ENCODE measurements around the gene ST8SIA1. TPM values are rescaled to one million over a fixed set of nuclear protein-coding genes. Genes with fewer than 3 reads are reported as not detected.

ST8SIA1 gene
- total RNA-seq, 1 donor from 2014 or later: 7.7 TPM

GRCh38 chr12:22228022-22228875 is 106.3 kb downstream of the ST8SIA1 start:
- H3K4me1 Mint-ChIP-seq (ENCODE audit: low read depth, unreplicated experiment): peaks cover 30% of the 10 kb centered on the region

GRCh38 chr12:22223356-22223755 is 111.2 kb downstream of the ST8SIA1 start:
- FAIRE-seq: no peak
- TF ChIP-seq CTCF (IDR thresholded peaks at IDR 0.05; ENCODE audit: insufficient read depth, low read depth, low read length): no peak
- no peak for TF ChIP-seq EZH2 (IDR thresholded peaks at IDR 0.05; ENCODE audit: insufficient read depth, low read length)

More at GRCh38 chr12:22228022-22228875, 106.3 kb downstream of the ST8SIA1 start:
- Histone ChIP-seq H3K27ac (ENCODE audit: low read depth, low read length) (peak overlapping the region; percentile 54), H3K9ac (ENCODE audit: low read length) (peak overlapping the region; percentile 0), H3K9me3 (ENCODE audit: insufficient read depth, low read depth, low read length) (no peaks in the 10 kb centered on the region), H3K79me2 (ENCODE audit: insufficient read depth, low read length) (no peaks in the 10 kb centered on the region), H3K27me3 (ENCODE audit: insufficient read depth, low read length) (no peaks in the 10 kb centered on the region), H2AFZ (ENCODE audit: low read depth, low read length) (no peak overlapping the region), H3K36me3 (ENCODE audit: insufficient read depth, low read length) (no peaks in the 10 kb centered on the region), H3K4me3 (ENCODE audit: insufficient read depth, low read depth, low read length) (no peak overlapping the region), H4K20me1 (ENCODE audit: insufficient read depth, low read length) (no peaks in the 10 kb centered on the region), H3K4me2 (ENCODE audit: low read length) (peak overlapping the region; percentile 40), H3K4me1 (ENCODE audit: insufficient read depth, low read length) (peaks cover 21% of the 10 kb centered on the region)
- FAIRE-seq (no peak), DNase-seq (ENCODE audit: low read depth) (peak; percentile 81)
- Mint-ChIP-seq H3K4me3 (ENCODE audit: unreplicated experiment) (no peak overlapping the region), H3K9me3 (ENCODE audit: unreplicated experiment) (no peaks in the 10 kb centered on the region), H3K36me3 (ENCODE audit: low read depth, unreplicated experiment) (no peaks in the 10 kb centered on the region), H3K27me3 (ENCODE audit: low read depth, unreplicated experiment) (no peaks in the 10 kb centered on the region), H3K27ac (ENCODE audit: unreplicated experiment) (peak overlapping the region; percentile 85)
- TF ChIP-seq CTCF (IDR thresholded peaks at IDR 0.05; ENCODE audit: insufficient read depth, low read depth, low read length) (no peak), EZH2 (IDR thresholded peaks at IDR 0.05; ENCODE audit: insufficient read depth, low read length) (no peak)

GRCh38 chr12:22217556-22217955 is 117.0 kb downstream of the ST8SIA1 start:
- FAIRE-seq: no peak

More at GRCh38 chr12:22223356-22223755, 111.2 kb downstream of the ST8SIA1 start:
- H3K4me1 ChIP-seq (ENCODE audit: insufficient read depth, low read length): peaks cover 6% of the 10 kb centered on the region
- H2AFZ ChIP-seq (ENCODE audit: low read depth, low read length): no peak overlapping the region
- no peaks in the 10 kb centered on the region for H3K9me3 Mint-ChIP-seq (ENCODE audit: unreplicated experiment)
- H3K27ac ChIP-seq (ENCODE audit: low read depth, low read length): no peak overlapping the region
- H3K4me3 ChIP-seq (ENCODE audit: insufficient read depth, low read depth, low read length): no peak overlapping the region
- H3K27me3 Mint-ChIP-seq (ENCODE audit: low read depth, unreplicated experiment): no peaks in the 10 kb centered on the region
- H3K9me3 ChIP-seq (ENCODE audit: insufficient read depth, low read depth, low read length): no peaks in the 10 kb centered on the region
- peaks cover 6% of the 10 kb centered on the region for H3K4me1 Mint-ChIP-seq (ENCODE audit: low read depth, unreplicated experiment)
- H3K36me3 ChIP-seq (ENCODE audit: insufficient read depth, low read length): no peaks in the 10 kb centered on the region
- DNase-seq (ENCODE audit: low read depth): no peak
- H3K4me2 ChIP-seq (ENCODE audit: low read length): no peak overlapping the region
- no peaks in the 10 kb centered on the region for H3K27me3 ChIP-seq (ENCODE audit: insufficient read depth, low read length)
- no peak overlapping the region for H3K27ac Mint-ChIP-seq (ENCODE audit: unreplicated experiment)
- H3K79me2 ChIP-seq (ENCODE audit: insufficient read depth, low read length): no peaks in the 10 kb centered on the region
- H4K20me1 ChIP-seq (ENCODE audit: insufficient read depth, low read length): no peaks in the 10 kb centered on the region
- H3K36me3 Mint-ChIP-seq (ENCODE audit: low read depth, unreplicated experiment): no peaks in the 10 kb centered on the region
- no peak overlapping the region for H3K9ac ChIP-seq (ENCODE audit: low read length)
- no peak overlapping the region for H3K4me3 Mint-ChIP-seq (ENCODE audit: unreplicated experiment)

More at GRCh38 chr12:22217556-22217955, 117.0 kb downstream of the ST8SIA1 start:
- H3K4me3 ChIP-seq (ENCODE audit: insufficient read depth, low read depth, low read length): no peak overlapping the region
- no peak for DNase-seq (ENCODE audit: low read depth)
- no peaks in the 10 kb centered on the region for H3K36me3 Mint-ChIP-seq (ENCODE audit: low read depth, unreplicated experiment)
- no peaks in the 10 kb centered on the region for H3K79me2 ChIP-seq (ENCODE audit: insufficient read depth, low read length)
- H3K27ac Mint-ChIP-seq (ENCODE audit: unreplicated experiment): no peak overlapping the region
- no peaks in the 10 kb centered on the region for H4K20me1 ChIP-seq (ENCODE audit: insufficient read depth, low read length)
- H3K36me3 ChIP-seq (ENCODE audit: insufficient read depth, low read length): no peaks in the 10 kb centered on the region
- peaks cover 2% of the 10 kb centered on the region for H3K9me3 Mint-ChIP-seq (ENCODE audit: unreplicated experiment)
- H2AFZ ChIP-seq (ENCODE audit: low read depth, low read length): no peak overlapping the region
- no peaks in the 10 kb centered on the region for H3K27me3 Mint-ChIP-seq (ENCODE audit: low read depth, unreplicated experiment)
- H3K4me1 ChIP-seq (ENCODE audit: insufficient read depth, low read length): no peaks in the 10 kb centered on the region
- no peak overlapping the region for H3K4me2 ChIP-seq (ENCODE audit: low read length)
- H3K4me1 Mint-ChIP-seq (ENCODE audit: low read depth, unreplicated experiment): no peaks in the 10 kb centered on the region
- H3K9me3 ChIP-seq (ENCODE audit: insufficient read depth, low read depth, low read length): no peaks in the 10 kb centered on the region
- no peak overlapping the region for H3K4me3 Mint-ChIP-seq (ENCODE audit: unreplicated experiment)
- no peak for TF ChIP-seq EZH2 (IDR thresholded peaks at IDR 0.05; ENCODE audit: insufficient read depth, low read length)
- TF ChIP-seq CTCF (IDR thresholded peaks at IDR 0.05; ENCODE audit: insufficient read depth, low read depth, low read length): no peak
- no peaks in the 10 kb centered on the region for H3K27me3 ChIP-seq (ENCODE audit: insufficient read depth, low read length)
- H3K27ac ChIP-seq (ENCODE audit: low read depth, low read length): no peak overlapping the region
- no peak overlapping the region for H3K9ac ChIP-seq (ENCODE audit: low read length)
